B cell (primary cell): ENCODE measurements around the gene LCN15. TPM values are rescaled to one million over a fixed set of nuclear protein-coding genes. Genes with fewer than 3 reads are reported as not detected.

Experiments
- ATAC-seq: fragments of 200-7000 bp; cut with Tn5 transposase; one replicate; pipeline ENCODE4 v1.10.0; 2021; ENCODE audit warnings: low read depth, mild to moderate bottlenecking, moderate number of reproducible peaks, moderate library complexity
- CTCF ChIA-PET: fragments of 350-600 bp; sonication (Branson Sonifier 250); formaldehyde crosslinking; loops from one replicate; lab custom pipeline; 2021; ENCODE audit warnings: antibody characterized with exemption, inconsistent platforms; lab: Charles Lee
- POLR2A ChIA-PET: fragments of 350-600 bp; sonication (Branson Sonifier 250); formaldehyde crosslinking; loops from one replicate; lab custom pipeline; 2021; ENCODE audit warnings: antibody characterized with exemption; lab: Charles Lee
- DNase-seq: peaks from one replicate; pipeline ENCODE4 v3.0.0; 2013
- H2AFZ ChIP-seq: 2 replicates; pipeline ENCODE4 v1.6.1; 2012; ENCODE audit warnings: mild to moderate bottlenecking, low read depth, low read length; ENCODE audit not compliant: insufficient read depth, poor library complexity, severe bottlenecking
- H3K27ac ChIP-seq, 2 donors: 1 replicate in 1 of 2; 2 replicates in 1 of 2; pipeline ENCODE4 v1.5.1; 2012 to 2013; ENCODE audit warnings: low read length in 2 of 2, mild to moderate bottlenecking in 2 of 2, moderate library complexity in 1 of 2
- H3K27me3 ChIP-seq, 4 experiments: fragments of 200-600 bp in 1 of 4; sonication (generic) in 1 of 4; replicated peaks in 1 of 4; 1 replicate in 2 of 4; 2 replicates in 2 of 4; pipeline versions ENCODE4 v1.6.1 to v1.7.0; 2013 to 2016; ENCODE audit warnings: low read length in 3 of 4, mild to moderate bottlenecking in 2 of 4, mixed read lengths in 1 of 4, moderate library complexity in 1 of 4; ENCODE audit not compliant: insufficient read depth in 4 of 4, control insufficient read depth in 3 of 4; ENCODE audit errors: control extremely low read depth in 1 of 4
- H3K36me3 ChIP-seq, 2 experiments: replicated peaks in 1 of 2; 1 replicate in 1 of 2; 2 replicates in 1 of 2; pipeline versions ENCODE4 v1.6.1 to v1.7.1; 2013; ENCODE audit warnings: low read length in 1 of 2; ENCODE audit not compliant: insufficient read depth in 2 of 2, control insufficient read depth in 1 of 2; ENCODE audit errors: control extremely low read depth in 1 of 2, extremely low read depth in 1 of 2
- H3K4me1 ChIP-seq, 2 donors: fragments of 200-600 bp in 1 of 2; sonication (generic) in 1 of 2; 1 replicate in 1 of 2; 2 replicates in 1 of 2; pipeline versions ENCODE4 v1.5.1 to v1.6.1; 2013 to 2017; ENCODE audit warnings: low read length in 2 of 2; ENCODE audit not compliant: control insufficient read depth in 2 of 2, insufficient read depth in 2 of 2
- H3K4me2 ChIP-seq: replicated peaks from 2 replicates; pipeline ENCODE3; 2012; ENCODE audit warnings: mild to moderate bottlenecking, low read depth, low read length; ENCODE audit not compliant: poor library complexity, severe bottlenecking
- H3K4me3 ChIP-seq, 5 experiments: fragments of 200-600 bp in 1 of 5; sonication (generic) in 1 of 5; 1 replicate in 3 of 5; 2 replicates in 2 of 5; pipeline versions ENCODE4 v1.5.1 to v1.7.0; 2011 to 2016; ENCODE audit warnings: low read length in 4 of 5, mild to moderate bottlenecking in 4 of 5, low read depth in 2 of 5, control low read depth in 1 of 5, moderate library complexity in 1 of 5; ENCODE audit not compliant: insufficient read depth in 1 of 5; ENCODE audit errors: control extremely low read depth in 1 of 5, extremely low read depth in 1 of 5
- H3K79me2 ChIP-seq: fragments of 200-600 bp; sonication (generic); one replicate; pipeline ENCODE4 v1.6.0; 2016; ENCODE audit warnings: low read length; ENCODE audit not compliant: control insufficient read depth, insufficient read depth
- H3K9ac ChIP-seq: fragments of 200-600 bp; sonication (generic); 2 replicates; pipeline ENCODE4 v1.6.1; 2017; ENCODE audit warnings: mild to moderate bottlenecking, low read length, moderate library complexity
- H3K9me3 ChIP-seq, 3 donors: one replicate each; pipeline versions ENCODE4 v1.6.1 to v1.7.1; 2013; ENCODE audit warnings: low read length in 2 of 3; ENCODE audit not compliant: control insufficient read depth in 2 of 3, insufficient read depth in 1 of 3; ENCODE audit errors: control extremely low read depth in 1 of 3
- H4K20me1 ChIP-seq: 2 replicates; pipeline ENCODE4 v1.6.0; 2012; ENCODE audit warnings: mild to moderate bottlenecking, low read length; ENCODE audit not compliant: insufficient read depth, control insufficient read depth, poor library complexity, severe bottlenecking
- H3K27ac Mint-ChIP-seq: one replicate; pipeline ENCODE4 v1.8.0; 2021; ENCODE audit warnings: mixed read lengths
- H3K27me3 Mint-ChIP-seq: one replicate; pipeline ENCODE4 v1.8.0; 2021; ENCODE audit warnings: mixed read lengths
- H3K4me1 Mint-ChIP-seq: one replicate; pipeline ENCODE4 v1.8.0; 2021; ENCODE audit warnings: mixed read lengths
- H3K4me3 Mint-ChIP-seq: one replicate; pipeline ENCODE4 v1.8.0; 2021; ENCODE audit warnings: mixed read lengths
- H3K9me3 Mint-ChIP-seq: one replicate; pipeline ENCODE4 v1.8.0; 2022; ENCODE audit warnings: mixed read lengths; ENCODE audit not compliant: insufficient read depth
- EZH2 ChIP-seq: IDR thresholded peaks from 2 replicates; pipeline ENCODE4 v1.6.1; 2012; ENCODE audit warnings: borderline replicate concordance, low read depth, mild to moderate bottlenecking, moderate library complexity, low read length; ENCODE audit not compliant: insufficient read depth, poor library complexity, severe bottlenecking
- WGBS: methylation state at CpG from one replicate; pipeline ENCODE4 v1.1.5; 2013; ENCODE audit warnings: missing lambda C conversion rate; ENCODE audit not compliant: insufficient coverage; 5-methylcytosine and 5-hydroxymethylcytosine counted together
- intact Hi-C: fragments of 100-400 bp; cut with micrococcal nuclease; formaldehyde crosslinking; loops from one replicate; pipeline ENCODE4 v1.10.0; 2022
- polyA minus RNA-seq: library from RNA; depleted of rRNA, polyadenylated mRNA; stranded (reverse); fragments of >200 nt; gene quantifications from 2 replicates; pipeline ENCODE4 v1.2.3, GENCODE V29; 2012
- polyA plus RNA-seq: library from polyadenylated mRNA; depleted of rRNA; stranded (reverse); fragments of >200 nt; gene quantifications from 2 replicates; pipeline ENCODE4 v1.2.3, GENCODE V29; 2012
- total RNA-seq, 2 donors: library from RNA; stranded (reverse); fragments of 120-200 nt in 1 of 2; gene quantifications; 1 replicate in 1 of 2; 2 replicates in 1 of 2; pipeline versions ENCODE4 v1.2.3 to v1.2.4, GENCODE V29; 2013 to 2022
- TF ChIP-seq, protein P1 (sequence below): fragments of 200-600 bp; IDR thresholded peaks from one replicate; pipeline ENCODE4 v1.8.0; 2022; ENCODE audit warnings: antibody characterized with exemption, mild to moderate bottlenecking

Gene LCN15, protein sequence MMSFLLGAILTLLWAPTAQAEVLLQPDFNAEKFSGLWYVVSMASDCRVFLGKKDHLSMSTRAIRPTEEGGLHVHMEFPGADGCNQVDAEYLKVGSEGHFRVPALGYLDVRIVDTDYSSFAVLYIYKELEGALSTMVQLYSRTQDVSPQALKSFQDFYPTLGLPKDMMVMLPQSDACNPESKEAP
- not detected in 2 replicates for total RNA-seq
- not detected for total RNA-seq (2013)
- polyA plus RNA-seq: not detected in 2 replicates
- 0.36 and 0.60 TPM in 2 replicates for polyA minus RNA-seq

DNA sequence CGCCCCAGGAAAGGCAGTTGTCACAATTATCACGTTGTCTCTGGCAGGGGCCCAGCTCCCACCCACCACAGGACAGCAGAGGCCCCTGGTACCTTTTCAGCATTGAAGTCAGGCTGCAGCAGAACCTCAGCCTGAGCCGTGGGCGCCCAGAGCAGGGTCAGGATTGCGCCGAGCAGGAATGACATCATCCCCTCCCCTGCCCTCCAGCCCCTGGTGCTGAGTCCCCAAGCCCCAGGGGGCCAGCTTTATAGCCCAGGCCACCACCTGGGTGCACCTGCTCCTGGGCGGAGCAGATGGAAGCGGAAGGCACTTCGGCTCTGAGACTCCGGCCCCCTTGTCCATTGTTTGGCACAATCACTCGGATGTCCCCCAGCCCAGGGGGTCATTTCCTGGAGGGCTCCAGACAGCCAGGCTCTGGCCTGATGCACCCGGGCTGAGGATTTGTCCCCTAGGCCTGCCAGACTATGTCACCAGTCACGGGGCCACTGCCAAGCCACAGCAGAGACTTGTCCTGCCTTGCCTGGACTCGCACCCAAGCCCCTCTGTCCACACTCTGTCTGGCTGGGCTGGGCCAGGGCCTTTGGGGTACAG, at the start of gene LCN15:
Gene LCN15, minus strand, starts transcription at position 218 of the 591 bp plus-strand sequence. Its CDS starts 30 bp downstream, at position 188.
- TF ChIP-seq, protein P1, sequence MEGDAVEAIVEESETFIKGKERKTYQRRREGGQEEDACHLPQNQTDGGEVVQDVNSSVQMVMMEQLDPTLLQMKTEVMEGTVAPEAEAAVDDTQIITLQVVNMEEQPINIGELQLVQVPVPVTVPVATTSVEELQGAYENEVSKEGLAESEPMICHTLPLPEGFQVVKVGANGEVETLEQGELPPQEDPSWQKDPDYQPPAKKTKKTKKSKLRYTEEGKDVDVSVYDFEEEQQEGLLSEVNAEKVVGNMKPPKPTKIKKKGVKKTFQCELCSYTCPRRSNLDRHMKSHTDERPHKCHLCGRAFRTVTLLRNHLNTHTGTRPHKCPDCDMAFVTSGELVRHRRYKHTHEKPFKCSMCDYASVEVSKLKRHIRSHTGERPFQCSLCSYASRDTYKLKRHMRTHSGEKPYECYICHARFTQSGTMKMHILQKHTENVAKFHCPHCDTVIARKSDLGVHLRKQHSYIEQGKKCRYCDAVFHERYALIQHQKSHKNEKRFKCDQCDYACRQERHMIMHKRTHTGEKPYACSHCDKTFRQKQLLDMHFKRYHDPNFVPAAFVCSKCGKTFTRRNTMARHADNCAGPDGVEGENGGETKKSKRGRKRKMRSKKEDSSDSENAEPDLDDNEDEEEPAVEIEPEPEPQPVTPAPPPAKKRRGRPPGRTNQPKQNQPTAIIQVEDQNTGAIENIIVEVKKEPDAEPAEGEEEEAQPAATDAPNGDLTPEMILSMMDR: no peak
- no peak for TF ChIP-seq EZH2
- Histone ChIP-seq H3K4me3 (no peak within 1 kb of the TSS), H3K4me1 (peaks cover 34 to 74% of the 10 kb centered on the region in 2 donors), H2AFZ (no peak within 1 kb of the TSS), H3K9ac (no peak within 1 kb of the TSS), H3K36me3 (no peaks in the 10 kb centered on the region), H3K79me2 (peaks cover 3% of the 10 kb centered on the region), H3K27ac (no peak within 1 kb of the TSS), H3K27me3 (peaks cover 0 to 3% (median 2%) of the 10 kb centered on the region in 4 experiments), H4K20me1 (no peaks in the 10 kb centered on the region), H3K4me2 (no peak within 1 kb of the TSS), H3K9me3 (no peaks in the 10 kb centered on the region)
- Mint-ChIP-seq H3K9me3 (no peaks in the 10 kb centered on the region), H3K4me3 (no peak within 1 kb of the TSS), H3K27ac (peak within 1 kb of the TSS; percentile 20), H3K4me1 (peaks cover 50% of the 10 kb centered on the region), H3K27me3 (no peaks in the 10 kb centered on the region)
- ATAC-seq (no peak), DNase-seq (no peak)
- WGBS: 93% methylated on average over 14 of the region's 14 CpGs
- intact Hi-C loops: no loop called here
- ChIA-PET POLR2A (interaction anchor here (0.6 to 1.5 kb wide), 2 partner anchors 36 to 502 kb away, joined by 3 to 6 read pairs; no protein-coding TSS in a partner anchor), CTCF (interaction anchor here (1.0 to 1.3 kb wide), 3 partner anchors 36 to 271 kb away, joined by 3 to 6 read pairs (median 4); no protein-coding TSS in a partner anchor)

DNA sequence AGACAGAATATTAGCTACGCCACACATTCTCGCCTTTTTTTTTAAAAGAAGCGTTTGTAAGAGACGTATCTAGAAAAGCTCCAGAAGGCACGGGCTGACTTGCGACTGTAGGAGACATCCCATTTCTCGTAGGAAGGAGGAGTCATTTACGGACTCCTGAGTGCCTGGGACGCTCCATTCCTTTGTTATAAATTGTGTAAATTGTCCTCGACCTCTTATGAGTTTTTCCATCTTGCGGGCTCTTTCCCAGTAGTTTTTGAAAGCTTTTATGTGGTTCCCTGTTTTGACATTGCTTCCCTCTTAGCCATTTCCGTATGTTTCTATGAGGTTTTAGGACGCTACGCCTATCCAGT, 44.5 kb upstream of the LCN15 start:
- peak overlapping the region; percentile 64 for H3K27ac Mint-ChIP-seq
- H3K9me3 Mint-ChIP-seq: no peaks in the 10 kb centered on the region
- Histone ChIP-seq H4K20me1 (peaks cover 29% of the 10 kb centered on the region), H3K27ac (peak overlapping the region in 1 of 2 donors; percentile 18), H3K9me3 (no peaks in the 10 kb centered on the region), H3K9ac (peak overlapping the region; percentile 77), H3K4me2 (peak overlapping the region; percentile 86), H3K4me1 (peaks cover 19 to 21% of the 10 kb centered on the region in 2 donors), H3K27me3 (no peaks in the 10 kb centered on the region), H3K4me3 (peak overlapping the region; percentile 26 to 97 (median 75)), H2AFZ (peak overlapping the region; percentile 93), H3K36me3 (peaks cover 0 to 14% of the 10 kb centered on the region in 2 experiments), H3K79me2 (peaks cover 57% of the 10 kb centered on the region)
- ATAC-seq: no peak
- ChIA-PET POLR2A (no interaction called here), CTCF (interaction anchor here (1.5 to 3.7 kb wide), 3 partner anchors 16 to 238 kb away, joined by 3 to 14 read pairs (median 5); no protein-coding TSS in a partner anchor)
- WGBS: 2% methylated on average over 9 of the region's 14 CpGs
- no peaks in the 10 kb centered on the region for H3K27me3 Mint-ChIP-seq
- peaks cover 35% of the 10 kb centered on the region for H3K4me1 Mint-ChIP-seq
- intact Hi-C loops: no loop called here
- no peak for TF ChIP-seq EZH2
- TF ChIP-seq, protein P1: no peak
- peak overlapping the region; percentile 80 for H3K4me3 Mint-ChIP-seq
- no peak for DNase-seq
